Measurements from ENCODE around the gene BUB1.
"Not testable (repeated sequence)": the region's sequence is repeated elsewhere in the genome, so short reads cannot be mapped to it uniquely, and the experiment has no call there.

BUB1 gene

GRCh38 chr2:110690083-110690965 lies 12.5 kb upstream of the BUB1 start:
- no peak for DNase-seq

- DNase-seq: no peak
Measured at GRCh38 chr2:110688594-110689091, 10.8 kb upstream of the BUB1 start.

GRCh38 chr2:110687775-110688484 lies 10.1 kb upstream of the BUB1 start:
- not testable (repeated sequence) for DNase-seq

- no peak for DNase-seq
Measured at GRCh38 chr2:110682872-110683271, 5.0 kb upstream of the BUB1 start.

- DNase-seq: no peak
Measured at GRCh38 chr2:110682267-110682666, 4.4 kb upstream of the BUB1 start.

GRCh38 chr2:110680709-110681108 lies 2.8 kb upstream of the BUB1 start:
- no peak for DNase-seq

GRCh38 chr2:110679865-110680264 lies 2.0 kb upstream of the BUB1 start:
- DNase-seq: no peak

GRCh38 chr2:110679337-110679707 lies 1.5 kb upstream of the BUB1 start:
- DNase-seq: no peak

- peak in 2 of 6 experiments; percentile 35 to 49 for DNase-seq
Measured at GRCh38 chr2:110678457-110679336, 834 bp upstream of the BUB1 start.

GRCh38 chr2:110677080-110677479 lies 783 bp downstream of the BUB1 start:
- DNase-seq: peak in 1 of 6 experiments; percentile 7

- DNase-seq: no peak
Measured at GRCh38 chr2:110675679-110676078, 2.2 kb downstream of the BUB1 start.

GRCh38 chr2:110674620-110675555 lies 3.0 kb downstream of the BUB1 start:
- DNase-seq: no peak

- no peak for DNase-seq
Measured at GRCh38 chr2:110673201-110673600, 4.7 kb downstream of the BUB1 start.

GRCh38 chr2:110670826-110671225 lies 7.0 kb downstream of the BUB1 start:
- no peak for DNase-seq

- no peak for DNase-seq
Measured at GRCh38 chr2:110669079-110669478, 8.8 kb downstream of the BUB1 start.

- no peak for DNase-seq
Measured at GRCh38 chr2:110667071-110667470, 10.8 kb downstream of the BUB1 start.

- DNase-seq: no peak
Measured at GRCh38 chr2:110664135-110664534, 13.7 kb downstream of the BUB1 start.

- no peak for DNase-seq
Measured at GRCh38 chr2:110662560-110662959, 15.3 kb downstream of the BUB1 start.

GRCh38 chr2:110660558-110660957 lies 17.3 kb downstream of the BUB1 start:
- DNase-seq: no peak

GRCh38 chr2:110659248-110659647 lies 18.6 kb downstream of the BUB1 start:
- no peak for DNase-seq

- no peak for DNase-seq
Measured at GRCh38 chr2:110657724-110658305, 20.0 kb downstream of the BUB1 start.

Measured in stimulated activated naive CD4-positive, alpha-beta T cell (primary cell).